Ovary (tissue), 3 donors: ENCODE measurements around the gene TRPV3.

Experiments
- CTCF ChIP-seq, 3 donors: fragments of 450-650 bp in 2 of 3; fragments of 200-600 bp in 1 of 3; IDR thresholded peaks; one replicate each; pipeline versions ENCODE4 v1.5.1 to v1.8.0; 2016 to 2022; ENCODE audit warnings: antibody characterized with exemption in 3 of 3, mild to moderate bottlenecking in 1 of 3
- POLR2A ChIP-seq: fragments of 450-650 bp; IDR thresholded peaks from one replicate; pipeline ENCODE4 v1.6.1; 2017; ENCODE audit warnings: antibody characterized with exemption, mild to moderate bottlenecking, moderate library complexity
- donor health status: DM: no; HTN: no; CAD: no.

- TF ChIP-seq CTCF (IDR thresholded peaks at IDR 0.05) (no peak), POLR2A (no peak)
Observed at GRCh38 chr17:3558603-3559269, 1.1 kb upstream of the TRPV3 start.
